Ascending aorta (tissue), 2 donors: Measurements from ENCODE around the gene STK38L. TPM values are rescaled to one million over a fixed set of nuclear protein-coding genes. Genes with fewer than 3 reads are reported as not detected.

Experiments used
- DNase-seq, 2 donors: peaks; one replicate each; pipeline ENCODE4 v3.0.0-alpha.2; 2019; ENCODE audit warnings: low spot score in 2 of 2
- H3K27ac ChIP-seq, 2 donors: fragments of 200-600 bp; sonication (generic); one replicate each; pipeline ENCODE4 v1.5.1; 2016 to 2017; ENCODE audit warnings: mild to moderate bottlenecking in 1 of 2
- H3K27me3 ChIP-seq: fragments of 200-600 bp; sonication (generic); one replicate; pipeline ENCODE4 v1.5.1; 2017
- H3K36me3 ChIP-seq, 2 donors: fragments of 200-600 bp; sonication (generic); one replicate each; pipeline ENCODE4 v1.5.1; 2016
- H3K4me1 ChIP-seq, 2 donors: fragments of 200-600 bp; sonication (generic); one replicate each; pipeline ENCODE4 v1.5.1; 2016 to 2017; ENCODE audit warnings: mild to moderate bottlenecking in 1 of 2
- H3K4me3 ChIP-seq, 2 donors: fragments of 200-600 bp; sonication (generic); one replicate each; pipeline ENCODE4 v1.5.1; 2016 to 2017; ENCODE audit warnings: mild to moderate bottlenecking in 1 of 2
- H3K9me3 ChIP-seq, 2 donors: fragments of 200-600 bp; sonication (generic); one replicate each; pipeline ENCODE4 v1.5.1; 2016
- intact Hi-C: fragments of 100-400 bp; cut with DNase I; formaldehyde crosslinking; loops from one replicate; pipeline ENCODE4 v1.15.1; 2023
- total RNA-seq: library from RNA; depleted of rRNA; stranded (reverse); fragments of >200 nt; gene quantifications from one replicate; pipeline ENCODE4 v1.1.0, GENCODE V29; 2016
- TF ChIP-seq, protein P1 (sequence below), 3 experiments: fragments of 200-600 bp in 2 of 3; fragments of 450-650 bp in 1 of 3; sonication (generic) in 2 of 3; IDR thresholded peaks; one replicate each; pipeline ENCODE4 v1.5.1; 2016 to 2019; ENCODE audit warnings: antibody characterized with exemption in 3 of 3, mild to moderate bottlenecking in 1 of 3, moderate library complexity in 1 of 3

STK38L gene
- total RNA-seq, 1 donor from 2014 or later: 137 TPM

DNA sequence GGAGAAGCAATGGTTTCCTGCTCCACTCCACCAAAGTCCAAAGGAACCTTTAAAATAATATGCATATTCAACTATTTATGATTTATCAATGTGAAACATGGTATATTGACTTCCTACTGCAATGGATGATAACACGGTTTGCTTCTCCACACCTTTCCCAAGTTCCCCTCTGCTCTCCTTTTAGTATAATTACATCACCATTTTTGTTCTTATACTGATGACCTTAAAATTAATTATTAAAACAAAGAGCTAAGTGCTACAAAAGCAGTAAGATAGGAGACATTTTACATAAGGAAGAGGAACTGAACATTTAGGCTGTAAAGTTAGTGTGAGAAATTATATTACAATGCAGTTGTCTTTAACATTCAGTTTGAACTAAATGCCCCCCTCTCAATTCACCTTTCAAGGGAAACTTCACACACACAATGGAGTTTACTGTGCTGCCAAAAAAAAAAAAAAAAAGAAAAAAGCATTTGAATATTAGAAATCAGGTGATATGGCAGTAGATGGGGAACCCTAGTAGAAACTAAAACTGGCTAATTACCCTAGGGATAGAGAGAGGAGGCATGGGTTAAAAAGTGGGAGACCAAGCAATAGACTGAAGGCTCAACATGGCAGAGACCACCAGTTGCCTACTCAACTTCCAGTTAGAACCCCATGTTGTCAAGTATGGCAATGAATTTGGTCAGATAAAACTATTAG lies 37.1 kb upstream of the STK38L start:
- no peak overlapping the region for H3K27ac ChIP-seq
- no peaks in the 10 kb centered on the region for H3K36me3 ChIP-seq
- H3K9me3 ChIP-seq: no peaks in the 10 kb centered on the region
- no peaks in the 10 kb centered on the region for H3K27me3 ChIP-seq
- TF ChIP-seq, protein P1, sequence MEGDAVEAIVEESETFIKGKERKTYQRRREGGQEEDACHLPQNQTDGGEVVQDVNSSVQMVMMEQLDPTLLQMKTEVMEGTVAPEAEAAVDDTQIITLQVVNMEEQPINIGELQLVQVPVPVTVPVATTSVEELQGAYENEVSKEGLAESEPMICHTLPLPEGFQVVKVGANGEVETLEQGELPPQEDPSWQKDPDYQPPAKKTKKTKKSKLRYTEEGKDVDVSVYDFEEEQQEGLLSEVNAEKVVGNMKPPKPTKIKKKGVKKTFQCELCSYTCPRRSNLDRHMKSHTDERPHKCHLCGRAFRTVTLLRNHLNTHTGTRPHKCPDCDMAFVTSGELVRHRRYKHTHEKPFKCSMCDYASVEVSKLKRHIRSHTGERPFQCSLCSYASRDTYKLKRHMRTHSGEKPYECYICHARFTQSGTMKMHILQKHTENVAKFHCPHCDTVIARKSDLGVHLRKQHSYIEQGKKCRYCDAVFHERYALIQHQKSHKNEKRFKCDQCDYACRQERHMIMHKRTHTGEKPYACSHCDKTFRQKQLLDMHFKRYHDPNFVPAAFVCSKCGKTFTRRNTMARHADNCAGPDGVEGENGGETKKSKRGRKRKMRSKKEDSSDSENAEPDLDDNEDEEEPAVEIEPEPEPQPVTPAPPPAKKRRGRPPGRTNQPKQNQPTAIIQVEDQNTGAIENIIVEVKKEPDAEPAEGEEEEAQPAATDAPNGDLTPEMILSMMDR (IDR thresholded peaks at IDR 0.05): no peak
- intact Hi-C loops: no loop called here
- no peak for DNase-seq
- H3K4me1 ChIP-seq: peaks cover 0 to 6% of the 10 kb centered on the region in 2 donors
- no peak overlapping the region for H3K4me3 ChIP-seq

DNA sequence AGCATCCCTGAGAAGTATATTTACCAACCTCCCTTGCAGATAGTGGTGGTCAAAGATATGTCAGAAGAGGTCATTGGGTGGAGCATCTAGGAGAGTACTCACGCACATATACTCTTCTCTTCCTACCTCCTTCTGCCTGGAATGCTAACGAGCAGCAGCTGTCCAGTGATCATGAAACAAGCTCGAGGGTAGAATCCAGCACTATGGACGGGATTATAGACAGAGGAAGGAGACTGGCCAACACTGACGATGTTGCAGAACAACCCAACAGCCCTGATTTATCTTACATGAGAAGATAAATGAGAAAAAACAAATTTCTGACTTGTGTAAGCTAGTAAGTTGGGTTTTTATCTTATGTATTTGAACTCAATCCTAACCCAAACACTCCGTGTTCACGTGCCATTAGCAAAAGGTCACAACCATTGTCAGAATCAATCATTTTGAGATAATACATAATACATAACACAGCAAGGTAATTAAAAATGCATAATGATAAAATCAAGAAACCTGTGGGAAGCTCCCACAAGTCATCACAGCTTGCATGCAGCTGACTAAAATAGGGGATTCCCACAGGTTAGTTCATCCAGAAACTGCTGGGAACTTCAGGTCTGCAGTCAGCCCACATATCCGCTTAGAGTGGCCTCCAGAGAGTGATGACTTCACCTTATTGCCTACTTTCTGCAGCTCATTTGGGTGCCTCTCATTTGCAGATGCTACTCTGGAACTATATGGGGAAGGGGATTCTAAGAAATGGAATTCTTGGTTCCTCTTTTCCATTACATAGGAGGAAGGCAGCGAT lies 36.3 kb upstream of the STK38L start:
- Histone ChIP-seq H3K27me3 (no peaks in the 10 kb centered on the region), H3K27ac (no peak overlapping the region), H3K4me1 (no peaks in the 10 kb centered on the region), H3K4me3 (no peak overlapping the region), H3K9me3 (no peaks in the 10 kb centered on the region), H3K36me3 (no peaks in the 10 kb centered on the region)
- intact Hi-C loops: no loop called here
- no peak for DNase-seq
- TF ChIP-seq, protein P1 (IDR thresholded peaks at IDR 0.05): no peak

DNA sequence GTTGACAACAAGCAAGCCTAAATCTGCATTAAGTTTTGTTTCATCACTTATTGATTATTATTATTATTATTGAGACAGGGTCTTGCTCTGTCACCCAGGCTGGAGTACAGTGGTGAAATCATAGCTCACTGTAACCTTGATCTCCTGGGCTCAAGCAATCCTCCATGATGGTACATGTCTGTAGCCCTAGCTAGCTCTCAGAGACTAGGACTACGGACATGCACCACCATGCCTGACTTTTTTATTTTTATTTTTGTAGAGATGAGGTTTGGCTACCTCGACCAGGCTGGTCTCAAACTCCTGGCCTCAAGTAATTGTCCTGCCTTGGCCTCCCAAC lies 35.7 kb upstream of the STK38L start:
- intact Hi-C loops: no loop called here
- H3K4me3 ChIP-seq: no peak overlapping the region
- H3K36me3 ChIP-seq: no peaks in the 10 kb centered on the region
- H3K27ac ChIP-seq: no peak overlapping the region
- H3K4me1 ChIP-seq: no peaks in the 10 kb centered on the region
- H3K9me3 ChIP-seq: no peaks in the 10 kb centered on the region
- TF ChIP-seq, protein P1 (IDR thresholded peaks at IDR 0.05): no peak
- no peaks in the 10 kb centered on the region for H3K27me3 ChIP-seq
- DNase-seq: no peak

DNA sequence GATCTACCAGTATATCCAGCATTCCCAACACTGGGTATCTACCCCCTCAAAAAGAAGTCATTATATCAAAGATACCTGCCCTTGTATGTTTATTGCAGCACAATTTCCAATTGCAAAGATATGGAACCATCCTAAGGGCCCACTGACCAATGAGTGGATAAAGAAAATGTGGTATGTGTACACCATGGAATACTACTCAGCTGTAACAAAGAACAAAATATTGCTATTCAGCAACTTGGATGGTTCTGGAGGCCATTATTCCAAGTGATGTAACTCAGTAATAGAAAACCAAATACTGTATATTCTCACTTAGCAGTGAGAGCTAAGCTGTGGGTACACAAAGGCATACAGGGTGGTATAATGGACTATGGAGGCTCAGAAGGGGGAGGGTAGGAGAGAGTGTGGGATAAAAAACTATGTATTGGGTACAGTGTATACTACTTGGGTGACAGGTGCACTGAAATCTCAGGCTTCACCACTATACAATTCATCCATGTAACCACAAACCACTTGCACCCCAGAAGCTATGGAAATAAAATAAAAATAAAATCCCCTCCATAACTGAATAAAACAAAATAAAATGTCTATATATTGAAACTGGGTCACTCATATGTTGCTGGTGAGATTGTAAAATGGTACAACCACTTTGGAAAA lies 34.7 kb upstream of the STK38L start:
- TF ChIP-seq, protein P1 (IDR thresholded peaks at IDR 0.05): no peak
- Histone ChIP-seq H3K27ac (no peak overlapping the region), H3K4me3 (no peak overlapping the region), H3K27me3 (no peaks in the 10 kb centered on the region), H3K4me1 (no peaks in the 10 kb centered on the region), H3K36me3 (no peaks in the 10 kb centered on the region), H3K9me3 (no peaks in the 10 kb centered on the region)
- no peak for DNase-seq
- intact Hi-C loops: no loop called here

DNA sequence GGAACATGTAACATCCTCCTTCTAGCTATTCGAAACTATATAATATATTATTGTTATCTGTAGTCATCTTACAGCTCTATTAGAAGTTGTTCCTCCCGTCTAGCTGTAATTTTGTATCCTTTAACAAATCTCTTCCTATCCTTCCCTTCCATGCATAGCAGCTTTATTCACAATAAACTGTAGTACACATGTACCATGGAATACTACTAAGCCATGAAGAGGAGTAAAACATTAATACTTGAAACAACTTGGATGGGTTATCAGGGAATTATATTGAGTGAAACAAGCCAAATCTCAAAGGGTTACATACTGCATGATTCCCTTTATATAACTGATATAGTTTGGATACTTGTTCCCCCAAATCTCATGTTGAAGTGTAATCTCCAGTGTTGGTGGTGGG lies 33.9 kb upstream of the STK38L start:
- intact Hi-C loops: no loop called here
- no peaks in the 10 kb centered on the region for H3K4me1 ChIP-seq
- no peaks in the 10 kb centered on the region for H3K27me3 ChIP-seq
- no peak overlapping the region for H3K27ac ChIP-seq
- H3K4me3 ChIP-seq: no peak overlapping the region
- H3K36me3 ChIP-seq: no peaks in the 10 kb centered on the region
- H3K9me3 ChIP-seq: no peaks in the 10 kb centered on the region
- TF ChIP-seq, protein P1 (IDR thresholded peaks at IDR 0.05): no peak
- DNase-seq: no peak
